ENCODE data around the gene DHX16. TPM values are rescaled to one million over a fixed set of nuclear protein-coding genes. Genes with fewer than 3 reads are reported as not detected.

Gene DHX16
- total and polyA plus RNA-seq, 2 experiments from 2014 or later = 16.0 to 31.3 TPM

DNA sequence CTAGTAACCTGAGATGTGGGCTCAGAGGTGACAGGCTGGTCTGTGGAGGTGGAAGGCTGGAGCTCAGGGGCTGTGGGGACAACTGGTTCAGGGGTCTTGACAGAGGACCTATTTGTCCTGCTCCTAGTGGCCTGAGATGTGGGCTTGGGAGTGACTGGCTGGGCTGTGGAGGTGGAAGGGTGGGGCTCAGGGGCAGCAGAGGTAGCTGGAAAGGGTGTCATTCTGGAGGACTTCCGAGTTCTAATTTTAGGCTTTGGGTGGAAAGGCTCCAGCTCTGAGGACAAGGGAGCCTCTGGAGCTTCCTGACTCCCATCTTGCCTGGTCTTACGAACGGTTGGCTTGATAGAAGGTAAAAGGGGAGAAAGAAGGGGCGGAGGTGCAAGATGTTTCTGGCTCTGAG lies 32.8 kb upstream of the DHX16 start:
- ATAC-seq = no peak
- Histone ChIP-seq H3K4me1 (ENCODE audit: insufficient read depth) (no peaks in the 10 kb centered on the region), H3K4me3 (no peak overlapping the region), H3K79me2 (replicated peaks; ENCODE audit: insufficient read depth) (no peaks in the 10 kb centered on the region), H3K36me3 (ENCODE audit: insufficient read depth) (peaks cover 26% of the 10 kb centered on the region), H2AFZ (no peak overlapping the region), H4K20me1 (replicated peaks; ENCODE audit: insufficient read depth) (peaks cover 12% of the 10 kb centered on the region), H3K9me2 (ENCODE audit: insufficient read depth) (no peaks in the 10 kb centered on the region), H3K27ac (ENCODE audit: low read depth) (no peak overlapping the region), H3K27me3 (ENCODE audit: insufficient read depth) (no peaks in the 10 kb centered on the region), H3F3A (replicated peaks; ENCODE audit: low read depth) (0 out of 2 replicates have a peak, but pooled peaks cover 3% of the 10 kb centered on the region), H3K4me2 (no peak overlapping the region)
- peaks cover 7% of the 10 kb centered on the region for H3K4me1 Mint-ChIP-seq
- DNase-seq (ENCODE audit: low spot score) = no peak
- peaks cover 73% of the 10 kb centered on the region for H3K36me3 Mint-ChIP-seq (ENCODE audit: low read depth)
- H3K4me3 Mint-ChIP-seq = no peak overlapping the region
- TF ChIP-seq STAT1 (IDR thresholded peaks at IDR 0.05; ENCODE audit: unreplicated experiment) = no peak
- TF ChIP-seq, protein P1, sequence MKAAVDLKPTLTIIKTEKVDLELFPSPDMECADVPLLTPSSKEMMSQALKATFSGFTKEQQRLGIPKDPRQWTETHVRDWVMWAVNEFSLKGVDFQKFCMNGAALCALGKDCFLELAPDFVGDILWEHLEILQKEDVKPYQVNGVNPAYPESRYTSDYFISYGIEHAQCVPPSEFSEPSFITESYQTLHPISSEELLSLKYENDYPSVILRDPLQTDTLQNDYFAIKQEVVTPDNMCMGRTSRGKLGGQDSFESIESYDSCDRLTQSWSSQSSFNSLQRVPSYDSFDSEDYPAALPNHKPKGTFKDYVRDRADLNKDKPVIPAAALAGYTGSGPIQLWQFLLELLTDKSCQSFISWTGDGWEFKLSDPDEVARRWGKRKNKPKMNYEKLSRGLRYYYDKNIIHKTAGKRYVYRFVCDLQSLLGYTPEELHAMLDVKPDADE (IDR thresholded peaks at IDR 0.05) = no peak
- no peak for TF ChIP-seq ZNF331 (CRISPR knock-in tag; IDR thresholded peaks at IDR 0.05; ENCODE audit: low read depth)
- no peak for TF ChIP-seq ZNF114 (CRISPR knock-in tag; IDR thresholded peaks at IDR 0.05)
- peaks cover 8% of the 10 kb centered on the region for H3K27me3 Mint-ChIP-seq (ENCODE audit: insufficient read depth, low read depth, poor library complexity)
- H3K9me3 Mint-ChIP-seq = no peaks in the 10 kb centered on the region; the same call in 1 of the 3 replicates
- no peak overlapping the region for H3K27ac Mint-ChIP-seq

DNA sequence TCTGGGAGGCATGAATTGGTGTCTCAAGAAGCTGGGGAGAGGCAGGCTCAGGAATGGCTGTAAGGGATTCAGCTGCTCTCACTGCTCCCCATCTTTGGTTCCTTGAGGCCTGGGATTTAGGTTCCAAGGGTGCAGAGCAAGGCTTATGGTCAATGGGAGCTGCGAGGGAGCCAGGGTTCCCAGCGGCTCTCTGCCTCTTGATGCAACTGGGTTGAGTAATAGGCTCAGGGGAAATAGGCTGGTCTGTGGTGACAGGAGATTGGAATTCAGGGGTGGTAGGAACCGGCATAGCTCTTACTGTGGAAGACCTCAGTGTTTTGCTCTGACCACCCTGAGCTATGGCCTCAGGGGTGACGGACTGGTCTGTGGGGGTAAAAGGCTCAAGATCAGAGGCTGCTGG lies 31.0 kb upstream of the DHX16 start:
- peaks cover 27% of the 10 kb centered on the region for H3K36me3 ChIP-seq (ENCODE audit: insufficient read depth)
- H3K27ac ChIP-seq (ENCODE audit: low read depth) = no peak overlapping the region
- peaks cover 5% of the 10 kb centered on the region for H4K20me1 ChIP-seq (replicated peaks; ENCODE audit: insufficient read depth)
- H3K4me1 ChIP-seq (ENCODE audit: insufficient read depth) = no peaks in the 10 kb centered on the region
- ATAC-seq (no peak), DNase-seq (ENCODE audit: low spot score) (no peak)
- H3K27me3 ChIP-seq (ENCODE audit: insufficient read depth) = no peaks in the 10 kb centered on the region
- peaks cover 12% of the 10 kb centered on the region for H3K4me1 Mint-ChIP-seq
- no peaks in the 10 kb centered on the region for H3K79me2 ChIP-seq (replicated peaks; ENCODE audit: insufficient read depth)
- 0 out of 2 replicates have a peak, but pooled peaks cover 3% of the 10 kb centered on the region for H3F3A ChIP-seq (replicated peaks; ENCODE audit: low read depth)
- no peak overlapping the region for H3K27ac Mint-ChIP-seq
- no peak overlapping the region; the same call in 2 of the 3 replicates for H3K4me3 Mint-ChIP-seq
- H3K4me2 ChIP-seq = no peak overlapping the region
- H3K4me3 ChIP-seq = no peak overlapping the region
- peaks cover 69% of the 10 kb centered on the region for H3K36me3 Mint-ChIP-seq (ENCODE audit: low read depth)
- H3K9me2 ChIP-seq (ENCODE audit: insufficient read depth) = no peaks in the 10 kb centered on the region
- peaks cover 8% of the 10 kb centered on the region for H3K27me3 Mint-ChIP-seq (ENCODE audit: insufficient read depth, low read depth, poor library complexity)
- H3K9me3 Mint-ChIP-seq = no peaks in the 10 kb centered on the region; the same call in 1 of the 3 replicates
- no peak overlapping the region for H2AFZ ChIP-seq
- TF ChIP-seq, protein P2, sequence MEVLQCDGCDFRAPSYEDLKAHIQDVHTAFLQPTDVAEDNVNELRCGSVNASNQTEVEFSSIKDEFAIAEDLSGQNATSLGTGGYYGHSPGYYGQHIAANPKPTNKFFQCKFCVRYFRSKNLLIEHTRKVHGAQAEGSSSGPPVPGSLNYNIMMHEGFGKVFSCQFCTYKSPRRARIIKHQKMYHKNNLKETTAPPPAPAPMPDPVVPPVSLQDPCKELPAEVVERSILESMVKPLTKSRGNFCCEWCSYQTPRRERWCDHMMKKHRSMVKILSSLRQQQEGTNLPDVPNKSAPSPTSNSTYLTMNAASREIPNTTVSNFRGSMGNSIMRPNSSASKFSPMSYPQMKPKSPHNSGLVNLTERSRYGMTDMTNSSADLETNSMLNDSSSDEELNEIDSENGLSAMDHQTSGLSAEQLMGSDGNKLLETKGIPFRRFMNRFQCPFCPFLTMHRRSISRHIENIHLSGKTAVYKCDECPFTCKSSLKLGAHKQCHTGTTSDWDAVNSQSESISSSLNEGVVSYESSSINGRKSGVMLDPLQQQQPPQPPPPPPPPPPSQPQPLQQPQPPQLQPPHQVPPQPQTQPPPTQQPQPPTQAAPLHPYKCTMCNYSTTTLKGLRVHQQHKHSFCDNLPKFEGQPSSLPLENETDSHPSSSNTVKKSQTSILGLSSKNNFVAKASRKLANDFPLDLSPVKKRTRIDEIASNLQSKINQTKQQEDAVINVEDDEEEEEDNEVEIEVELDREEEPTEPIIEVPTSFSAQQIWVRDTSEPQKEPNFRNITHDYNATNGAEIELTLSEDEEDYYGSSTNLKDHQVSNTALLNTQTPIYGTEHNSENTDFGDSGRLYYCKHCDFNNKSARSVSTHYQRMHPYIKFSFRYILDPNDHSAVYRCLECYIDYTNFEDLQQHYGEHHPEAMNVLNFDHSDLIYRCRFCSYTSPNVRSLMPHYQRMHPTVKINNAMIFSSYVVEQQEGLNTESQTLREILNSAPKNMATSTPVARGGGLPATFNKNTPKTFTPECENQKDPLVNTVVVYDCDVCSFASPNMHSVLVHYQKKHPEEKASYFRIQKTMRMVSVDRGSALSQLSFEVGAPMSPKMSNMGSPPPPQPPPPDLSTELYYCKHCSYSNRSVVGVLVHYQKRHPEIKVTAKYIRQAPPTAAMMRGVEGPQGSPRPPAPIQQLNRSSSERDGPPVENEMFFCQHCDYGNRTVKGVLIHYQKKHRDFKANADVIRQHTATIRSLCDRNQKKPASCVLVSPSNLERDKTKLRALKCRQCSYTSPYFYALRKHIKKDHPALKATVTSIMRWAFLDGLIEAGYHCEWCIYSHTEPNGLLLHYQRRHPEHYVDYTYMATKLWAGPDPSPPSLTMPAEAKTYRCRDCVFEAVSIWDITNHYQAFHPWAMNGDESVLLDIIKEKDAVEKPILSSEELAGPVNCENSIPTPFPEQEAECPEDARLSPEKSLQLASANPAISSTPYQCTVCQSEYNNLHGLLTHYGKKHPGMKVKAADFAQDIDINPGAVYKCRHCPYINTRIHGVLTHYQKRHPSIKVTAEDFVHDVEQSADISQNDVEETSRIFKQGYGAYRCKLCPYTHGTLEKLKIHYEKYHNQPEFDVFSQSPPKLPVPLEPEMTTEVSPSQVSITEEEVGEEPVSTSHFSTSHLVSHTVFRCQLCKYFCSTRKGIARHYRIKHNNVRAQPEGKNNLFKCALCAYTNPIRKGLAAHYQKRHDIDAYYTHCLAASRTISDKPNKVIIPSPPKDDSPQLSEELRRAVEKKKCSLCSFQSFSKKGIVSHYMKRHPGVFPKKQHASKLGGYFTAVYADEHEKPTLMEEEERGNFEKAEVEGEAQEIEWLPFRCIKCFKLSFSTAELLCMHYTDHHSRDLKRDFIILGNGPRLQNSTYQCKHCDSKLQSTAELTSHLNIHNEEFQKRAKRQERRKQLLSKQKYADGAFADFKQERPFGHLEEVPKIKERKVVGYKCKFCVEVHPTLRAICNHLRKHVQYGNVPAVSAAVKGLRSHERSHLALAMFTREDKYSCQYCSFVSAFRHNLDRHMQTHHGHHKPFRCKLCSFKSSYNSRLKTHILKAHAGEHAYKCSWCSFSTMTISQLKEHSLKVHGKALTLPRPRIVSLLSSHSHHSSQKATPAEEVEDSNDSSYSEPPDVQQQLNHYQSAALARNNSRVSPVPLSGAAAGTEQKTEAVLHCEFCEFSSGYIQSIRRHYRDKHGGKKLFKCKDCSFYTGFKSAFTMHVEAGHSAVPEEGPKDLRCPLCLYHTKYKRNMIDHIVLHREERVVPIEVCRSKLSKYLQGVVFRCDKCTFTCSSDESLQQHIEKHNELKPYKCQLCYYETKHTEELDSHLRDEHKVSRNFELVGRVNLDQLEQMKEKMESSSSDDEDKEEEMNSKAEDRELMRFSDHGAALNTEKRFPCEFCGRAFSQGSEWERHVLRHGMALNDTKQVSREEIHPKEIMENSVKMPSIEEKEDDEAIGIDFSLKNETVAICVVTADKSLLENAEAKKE (CRISPR knock-in tag; IDR thresholded peaks at IDR 0.05) = no peak
- TF ChIP-seq ZNF114 (CRISPR knock-in tag; IDR thresholded peaks at IDR 0.05) (no peak), POLR2AphosphoS5 (IDR thresholded peaks at IDR 0.05; ENCODE audit: low read depth) (no peak), CREB1 (CRISPR knock-in tag; IDR thresholded peaks at IDR 0.05; ENCODE audit: low read depth) (no peak), JUNB (IDR thresholded peaks at IDR 0.05; ENCODE audit: unreplicated experiment) (no peak), CTCF (conservative IDR thresholded peaks at IDR 0.05; ENCODE audit: low read depth in 2 of 2) (no peak)
- TF ChIP-seq, protein P3, sequence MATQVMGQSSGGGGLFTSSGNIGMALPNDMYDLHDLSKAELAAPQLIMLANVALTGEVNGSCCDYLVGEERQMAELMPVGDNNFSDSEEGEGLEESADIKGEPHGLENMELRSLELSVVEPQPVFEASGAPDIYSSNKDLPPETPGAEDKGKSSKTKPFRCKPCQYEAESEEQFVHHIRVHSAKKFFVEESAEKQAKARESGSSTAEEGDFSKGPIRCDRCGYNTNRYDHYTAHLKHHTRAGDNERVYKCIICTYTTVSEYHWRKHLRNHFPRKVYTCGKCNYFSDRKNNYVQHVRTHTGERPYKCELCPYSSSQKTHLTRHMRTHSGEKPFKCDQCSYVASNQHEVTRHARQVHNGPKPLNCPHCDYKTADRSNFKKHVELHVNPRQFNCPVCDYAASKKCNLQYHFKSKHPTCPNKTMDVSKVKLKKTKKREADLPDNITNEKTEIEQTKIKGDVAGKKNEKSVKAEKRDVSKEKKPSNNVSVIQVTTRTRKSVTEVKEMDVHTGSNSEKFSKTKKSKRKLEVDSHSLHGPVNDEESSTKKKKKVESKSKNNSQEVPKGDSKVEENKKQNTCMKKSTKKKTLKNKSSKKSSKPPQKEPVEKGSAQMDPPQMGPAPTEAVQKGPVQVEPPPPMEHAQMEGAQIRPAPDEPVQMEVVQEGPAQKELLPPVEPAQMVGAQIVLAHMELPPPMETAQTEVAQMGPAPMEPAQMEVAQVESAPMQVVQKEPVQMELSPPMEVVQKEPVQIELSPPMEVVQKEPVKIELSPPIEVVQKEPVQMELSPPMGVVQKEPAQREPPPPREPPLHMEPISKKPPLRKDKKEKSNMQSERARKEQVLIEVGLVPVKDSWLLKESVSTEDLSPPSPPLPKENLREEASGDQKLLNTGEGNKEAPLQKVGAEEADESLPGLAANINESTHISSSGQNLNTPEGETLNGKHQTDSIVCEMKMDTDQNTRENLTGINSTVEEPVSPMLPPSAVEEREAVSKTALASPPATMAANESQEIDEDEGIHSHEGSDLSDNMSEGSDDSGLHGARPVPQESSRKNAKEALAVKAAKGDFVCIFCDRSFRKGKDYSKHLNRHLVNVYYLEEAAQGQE (IDR thresholded peaks at IDR 0.05; ENCODE audit: unreplicated experiment) = no peak

Measured in GM23338 (cell line).